ENCODE data around the gene PRDM13. TPM values are rescaled to one million over a fixed set of nuclear protein-coding genes. Genes with fewer than 3 reads are reported as not detected.
"Not testable (repeated sequence)": the region's sequence is repeated elsewhere in the genome, so short reads cannot be mapped to it uniquely, and the experiment has no call there.

PRDM13 gene
- total and polyA plus RNA-seq, 3 experiments from 2014 or later: 0.07 to 0.14 TPM; not detected in 1

DNA sequence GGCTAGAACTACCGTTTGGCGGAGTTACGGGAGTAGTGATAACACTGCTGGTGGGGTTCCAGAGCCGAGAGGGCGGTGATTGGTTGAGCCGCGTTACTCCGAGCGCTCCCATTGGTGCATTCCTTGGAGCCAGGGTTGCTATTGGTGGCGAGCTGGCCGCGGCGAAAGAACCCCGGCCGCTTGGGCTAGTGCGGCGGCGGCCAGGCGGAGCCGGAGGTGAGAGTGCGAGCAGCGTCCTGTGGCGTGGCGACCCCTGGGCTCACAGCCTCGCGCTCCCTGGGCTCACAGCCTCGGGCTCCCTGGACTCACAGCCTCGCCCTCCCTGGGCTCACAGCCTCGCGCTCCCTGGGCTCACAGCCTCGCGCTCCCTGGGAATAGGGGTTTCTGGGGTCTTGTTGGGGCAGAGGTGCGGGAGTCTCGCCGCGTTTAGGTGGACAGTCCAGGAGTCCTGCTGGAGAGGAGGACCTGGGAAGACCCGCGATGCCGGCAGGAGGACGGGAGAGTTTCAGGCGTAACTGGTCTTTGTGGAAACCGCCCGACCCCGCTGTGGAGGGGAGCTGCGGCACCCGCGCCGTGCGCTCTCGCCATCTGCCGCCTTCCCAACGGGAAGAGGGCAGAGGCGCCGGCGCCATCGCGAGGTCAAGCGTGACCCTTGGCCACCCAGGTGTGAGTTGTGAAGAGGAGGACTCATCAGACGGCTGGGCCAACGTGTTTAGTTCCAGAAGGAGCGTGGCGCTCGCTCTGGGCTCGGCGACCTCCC, 12.2 kb downstream of the PRDM13 start:
- CTCF ChIA-PET: no interaction called here
- no peaks in the 10 kb centered on the region for H3K9me3 ChIP-seq (ENCODE audit: low read length)
- Mint-ChIP-seq H3K27ac (no peak overlapping the region), H3K4me3 (no peak overlapping the region), H3K4me1 (peaks cover 6 to 11% (median 11%) of the 10 kb centered on the region in 3 donors), H3K9me3 (peaks cover 0 to 9% (median 3%) of the 10 kb centered on the region in 5 donors), H3K36me3 (no peaks in the 10 kb centered on the region), H3K27me3 (peaks cover 82 to 89% of the 10 kb centered on the region in 2 donors)
- H3K4me1 ChIP-seq (ENCODE audit: insufficient read depth, low read length): peaks cover 12% of the 10 kb centered on the region
- H3K27ac ChIP-seq (ENCODE audit: low read depth, low read length): no peak overlapping the region
- H3K4me3 ChIP-seq (ENCODE audit: low read length): no peak overlapping the region
- no peak for DNase-seq
- peaks cover 76% of the 10 kb centered on the region for H3K27me3 ChIP-seq (ENCODE audit: insufficient read depth, low read length, poor library complexity, severe bottlenecking)
- POLR2A ChIA-PET: no interaction called here
- no peaks in the 10 kb centered on the region for H3K36me3 ChIP-seq (ENCODE audit: insufficient read depth, low read length)

DNA sequence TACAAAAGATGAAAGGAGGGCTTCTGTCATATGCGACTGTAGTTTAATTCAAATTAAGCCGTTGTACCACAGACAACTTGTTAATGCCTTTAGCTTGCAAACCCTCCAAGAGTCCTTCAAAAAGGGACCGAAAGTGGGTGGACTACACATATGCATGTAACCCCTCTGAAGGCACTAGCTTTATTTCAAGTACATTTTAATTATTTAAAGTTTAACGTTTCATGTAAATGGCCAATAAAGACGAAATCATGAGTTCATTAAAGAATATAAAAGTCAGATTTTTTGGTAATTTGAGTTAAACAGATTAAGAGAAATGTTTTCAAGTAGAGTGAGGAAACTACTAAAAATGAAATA, 12.8 kb downstream of the PRDM13 start:
- CTCF ChIA-PET: no interaction called here
- Mint-ChIP-seq H3K27ac (no peak overlapping the region), H3K36me3 (no peaks in the 10 kb centered on the region), H3K4me1 (peaks cover 6 to 10% (median 8%) of the 10 kb centered on the region in 3 donors), H3K27me3 (peaks cover 84 to 92% of the 10 kb centered on the region in 2 donors), H3K9me3 (peaks cover 0 to 9% (median 3%) of the 10 kb centered on the region in 5 donors), H3K4me3 (no peak overlapping the region)
- peaks cover 76% of the 10 kb centered on the region for H3K27me3 ChIP-seq (ENCODE audit: insufficient read depth, low read length, poor library complexity, severe bottlenecking)
- POLR2A ChIA-PET: no interaction called here
- DNase-seq: no peak
- peaks cover 7% of the 10 kb centered on the region for H3K4me1 ChIP-seq (ENCODE audit: insufficient read depth, low read length)
- no peaks in the 10 kb centered on the region for H3K36me3 ChIP-seq (ENCODE audit: insufficient read depth, low read length)
- no peaks in the 10 kb centered on the region for H3K9me3 ChIP-seq (ENCODE audit: low read length)
- no peak overlapping the region for H3K4me3 ChIP-seq (ENCODE audit: low read length)
- no peak overlapping the region for H3K27ac ChIP-seq (ENCODE audit: low read depth, low read length)

DNA sequence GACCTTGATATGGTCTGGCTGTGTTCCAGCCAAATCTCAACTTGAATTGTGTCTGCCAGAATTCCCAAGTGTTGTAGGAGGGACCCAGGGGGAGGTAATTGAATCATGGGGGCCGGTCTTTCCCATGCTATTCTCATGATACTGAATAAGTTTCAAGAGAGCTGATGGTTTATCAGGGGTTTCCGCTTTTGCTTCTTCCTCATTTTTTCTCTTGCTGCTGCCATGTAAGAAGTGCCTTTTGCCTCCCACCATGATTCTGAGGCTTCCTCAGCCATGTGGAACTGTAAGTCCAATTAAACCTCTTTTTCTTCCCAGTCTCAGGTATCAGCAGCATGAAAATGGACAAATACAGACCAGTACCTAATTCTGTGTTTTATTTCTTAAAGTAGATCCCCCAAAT, 15.4 kb downstream of the PRDM13 start:
- H3K9me3 ChIP-seq (ENCODE audit: low read length); H3K4me1 ChIP-seq (ENCODE audit: insufficient read depth, low read length); H3K4me3 ChIP-seq (ENCODE audit: low read length); H3K27ac Mint-ChIP-seq; H3K36me3 ChIP-seq (ENCODE audit: insufficient read depth, low read length); DNase-seq; H3K4me1 Mint-ChIP-seq; H3K27ac ChIP-seq (ENCODE audit: low read depth, low read length); H3K36me3 Mint-ChIP-seq; POLR2A ChIA-PET; CTCF ChIA-PET; H3K4me3 Mint-ChIP-seq: not testable (repeated sequence)
- H3K27me3 ChIP-seq (ENCODE audit: insufficient read depth, low read length, poor library complexity, severe bottlenecking): peaks cover 58% of the 10 kb centered on the region
- H3K27me3 Mint-ChIP-seq: peaks cover 59 to 82% of the 10 kb centered on the region in 2 donors
- H3K9me3 Mint-ChIP-seq: peaks cover 0 to 13% (median 2%) of the 10 kb centered on the region in 5 donors

DNA sequence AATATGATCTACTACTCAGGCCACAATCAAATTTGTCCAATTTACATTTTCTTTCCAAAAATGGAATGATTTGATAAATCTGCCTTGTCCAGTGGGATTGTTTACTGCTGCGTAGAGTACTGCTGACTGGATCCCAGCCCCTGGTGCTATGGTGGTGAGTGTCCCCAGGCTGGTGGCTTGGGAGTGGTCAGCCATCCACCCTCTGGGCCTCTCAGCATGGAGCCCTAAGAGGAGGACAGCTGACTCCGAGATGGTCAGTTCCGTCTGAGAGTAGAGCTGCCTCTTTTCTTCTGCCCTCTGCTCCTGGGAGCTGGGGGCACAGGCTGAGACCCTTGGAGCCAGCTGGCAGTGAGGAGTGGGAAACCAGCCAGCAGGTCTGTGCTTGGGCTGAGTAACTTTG, 22.7 kb downstream of the PRDM13 start:
- no peak for DNase-seq
- no peaks in the 10 kb centered on the region for H3K36me3 ChIP-seq (ENCODE audit: insufficient read depth, low read length)
- no peaks in the 10 kb centered on the region for H3K4me1 Mint-ChIP-seq
- H3K27me3 Mint-ChIP-seq: peaks cover 12 to 56% of the 10 kb centered on the region in 2 donors
- H3K27me3 ChIP-seq (ENCODE audit: insufficient read depth, low read length, poor library complexity, severe bottlenecking): peaks cover 9% of the 10 kb centered on the region
- no peak overlapping the region for H3K4me3 Mint-ChIP-seq
- no peak overlapping the region for H3K27ac Mint-ChIP-seq
- peaks cover 0 to 4% (median 0%) of the 10 kb centered on the region in 3 donors for H3K36me3 Mint-ChIP-seq
- POLR2A ChIA-PET: no interaction called here
- no peaks in the 10 kb centered on the region for H3K4me1 ChIP-seq (ENCODE audit: insufficient read depth, low read length)
- no peak overlapping the region for H3K27ac ChIP-seq (ENCODE audit: low read depth, low read length)
- CTCF ChIA-PET: no interaction called here
- H3K4me3 ChIP-seq (ENCODE audit: low read length): no peak overlapping the region
- H3K9me3 Mint-ChIP-seq: peaks cover 0 to 9% (median 0%) of the 10 kb centered on the region in 5 donors
- no peaks in the 10 kb centered on the region for H3K9me3 ChIP-seq (ENCODE audit: low read length)

DNA sequence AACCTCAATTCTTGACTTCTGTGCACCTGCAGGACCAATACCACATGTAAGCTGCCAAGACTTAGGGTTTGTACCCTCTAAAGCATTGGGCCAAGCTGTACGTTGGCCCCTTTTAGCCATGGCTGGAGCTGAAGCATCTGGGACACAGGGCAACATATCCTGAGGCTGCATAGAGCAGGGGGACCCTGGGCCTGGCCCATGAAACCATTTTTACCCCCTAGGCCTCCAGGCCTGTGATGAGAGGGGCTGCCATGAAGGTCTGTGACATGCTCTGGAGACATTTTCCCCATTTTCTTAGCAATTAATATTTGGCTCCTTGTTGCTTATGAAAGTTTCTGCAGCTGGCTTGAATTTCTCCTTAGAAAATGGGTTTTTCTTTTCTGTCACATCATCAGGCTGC, 31.0 kb downstream of the PRDM13 start:
- Histone ChIP-seq H3K36me3 (ENCODE audit: insufficient read depth, low read length) (no peaks in the 10 kb centered on the region), H3K4me1 (ENCODE audit: insufficient read depth, low read length) (no peaks in the 10 kb centered on the region), H3K27me3 (ENCODE audit: insufficient read depth, low read length, poor library complexity, severe bottlenecking) (peaks cover 10% of the 10 kb centered on the region), H3K9me3 (ENCODE audit: low read length) (no peaks in the 10 kb centered on the region), H3K4me3 (ENCODE audit: low read length) (no peak overlapping the region), H3K27ac (ENCODE audit: low read depth, low read length) (no peak overlapping the region)
- POLR2A ChIA-PET: no interaction called here
- Mint-ChIP-seq H3K9me3 (peaks cover 8 to 27% (median 19%) of the 10 kb centered on the region in 5 donors), H3K4me3 (no peak overlapping the region), H3K36me3 (peaks cover 0 to 20% (median 3%) of the 10 kb centered on the region in 3 donors), H3K27me3 (peaks cover 10 to 30% of the 10 kb centered on the region in 2 donors), H3K4me1 (no peaks in the 10 kb centered on the region), H3K27ac (peak overlapping the region in 1 of 8 donors; percentile 24)
- no peak for DNase-seq
- CTCF ChIA-PET: no interaction called here

DNA sequence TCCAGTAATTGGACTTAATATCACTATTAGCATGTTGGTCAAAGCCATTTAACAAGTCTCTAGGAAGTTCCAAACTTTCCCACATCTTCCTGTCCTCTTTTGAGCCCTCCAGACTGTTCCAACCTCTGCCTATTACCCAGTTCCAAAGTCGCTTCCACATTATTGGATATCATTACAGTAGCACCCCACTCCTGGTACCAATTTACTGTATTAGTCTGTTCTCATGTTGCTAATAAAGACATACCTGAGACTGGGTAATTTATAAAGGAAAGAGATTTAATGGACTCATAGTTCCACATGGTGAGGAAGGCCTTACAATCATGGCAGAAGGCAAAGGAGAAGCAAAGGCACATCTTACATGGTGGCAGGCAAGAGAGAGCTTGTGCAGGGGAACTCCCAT, 31.7 kb downstream of the PRDM13 start:
- H3K27ac ChIP-seq (ENCODE audit: low read depth, low read length); H3K4me3 ChIP-seq (ENCODE audit: low read length); H3K4me1 Mint-ChIP-seq; H3K9me3 ChIP-seq (ENCODE audit: low read length); H3K36me3 ChIP-seq (ENCODE audit: insufficient read depth, low read length); CTCF ChIA-PET; DNase-seq; H3K4me3 Mint-ChIP-seq; POLR2A ChIA-PET; H3K4me1 ChIP-seq (ENCODE audit: insufficient read depth, low read length); H3K27ac Mint-ChIP-seq: not testable (repeated sequence)
- Mint-ChIP-seq H3K36me3 (peaks cover 0 to 20% (median 3%) of the 10 kb centered on the region in 3 donors), H3K27me3 (peaks cover 9 to 25% of the 10 kb centered on the region in 2 donors), H3K9me3 (peaks cover 8 to 27% (median 19%) of the 10 kb centered on the region in 5 donors)
- H3K27me3 ChIP-seq (ENCODE audit: insufficient read depth, low read length, poor library complexity, severe bottlenecking): peaks cover 10% of the 10 kb centered on the region

DNA sequence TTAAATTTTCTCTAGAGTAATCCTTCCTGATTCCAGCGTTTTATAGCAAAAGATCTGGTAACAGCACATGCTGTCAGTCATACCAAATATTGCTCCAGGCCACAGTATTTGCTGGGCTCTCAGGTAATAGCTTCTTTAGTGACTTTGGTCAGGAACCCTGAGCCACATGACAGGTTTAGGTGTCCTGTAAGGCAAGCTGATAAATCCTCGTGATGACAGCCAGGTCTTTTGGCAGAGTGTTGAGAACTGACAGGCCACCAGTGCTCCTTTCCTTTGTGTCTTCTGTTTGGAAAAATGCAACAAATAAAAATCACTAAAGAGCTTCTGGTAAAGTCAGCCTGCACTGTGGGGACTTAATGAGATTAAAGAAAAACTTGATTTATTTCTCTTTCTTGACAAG, 34.6 kb downstream of the PRDM13 start:
- Histone ChIP-seq H3K9me3 (ENCODE audit: low read length) (no peaks in the 10 kb centered on the region), H3K36me3 (ENCODE audit: insufficient read depth, low read length) (no peaks in the 10 kb centered on the region), H3K4me3 (ENCODE audit: low read length) (no peak overlapping the region), H3K27ac (ENCODE audit: low read depth, low read length) (no peak overlapping the region), H3K4me1 (ENCODE audit: insufficient read depth, low read length) (no peaks in the 10 kb centered on the region), H3K27me3 (ENCODE audit: insufficient read depth, low read length, poor library complexity, severe bottlenecking) (no peaks in the 10 kb centered on the region)
- H3K4me1 Mint-ChIP-seq: no peaks in the 10 kb centered on the region
- POLR2A ChIA-PET: no interaction called here
- H3K36me3 Mint-ChIP-seq: peaks cover 0 to 18% (median 3%) of the 10 kb centered on the region in 3 donors
- H3K27ac Mint-ChIP-seq: no peak overlapping the region
- H3K27me3 Mint-ChIP-seq: peaks cover 9 to 46% of the 10 kb centered on the region in 2 donors
- peaks cover 8 to 25% (median 19%) of the 10 kb centered on the region in 5 donors for H3K9me3 Mint-ChIP-seq
- CTCF ChIA-PET: no interaction called here
- no peak overlapping the region for H3K4me3 Mint-ChIP-seq
- no peak for DNase-seq

DNA sequence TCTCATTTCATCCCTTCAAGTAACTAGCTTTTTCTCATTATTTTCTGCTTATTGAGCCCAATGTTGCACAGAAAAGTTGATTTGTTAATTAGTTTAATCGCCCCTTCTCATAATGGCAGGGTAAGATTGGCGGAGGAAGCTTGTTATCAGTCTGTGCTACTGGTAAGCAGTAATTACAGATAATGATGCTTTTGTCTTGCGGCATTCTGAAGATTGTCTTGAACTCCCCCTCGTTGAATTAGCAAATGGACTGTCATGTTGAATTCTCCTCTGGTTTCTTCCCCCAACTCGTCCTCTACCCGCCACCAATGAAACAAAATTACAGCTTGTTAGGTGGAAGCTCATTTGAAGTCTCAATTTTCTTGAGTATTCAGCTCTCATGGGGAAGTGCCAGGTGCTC, 39.4 kb downstream of the PRDM13 start:
- H3K4me3 Mint-ChIP-seq: no peak overlapping the region
- peaks cover 0 to 3% (median 0%) of the 10 kb centered on the region in 5 donors for H3K9me3 Mint-ChIP-seq
- Histone ChIP-seq H3K27ac (ENCODE audit: low read depth, low read length) (no peak overlapping the region), H3K36me3 (ENCODE audit: insufficient read depth, low read length) (no peaks in the 10 kb centered on the region), H3K4me3 (ENCODE audit: low read length) (no peak overlapping the region), H3K9me3 (ENCODE audit: low read length) (no peaks in the 10 kb centered on the region), H3K4me1 (ENCODE audit: insufficient read depth, low read length) (no peaks in the 10 kb centered on the region), H3K27me3 (ENCODE audit: insufficient read depth, low read length, poor library complexity, severe bottlenecking) (no peaks in the 10 kb centered on the region)
- no peak for DNase-seq
- no peak overlapping the region for H3K27ac Mint-ChIP-seq
- H3K36me3 Mint-ChIP-seq: no peaks in the 10 kb centered on the region
- no peaks in the 10 kb centered on the region for H3K4me1 Mint-ChIP-seq
- POLR2A ChIA-PET: no interaction called here
- CTCF ChIA-PET: no interaction called here
- peaks cover 10 to 56% of the 10 kb centered on the region in 2 donors for H3K27me3 Mint-ChIP-seq

All from CD8-positive, alpha-beta memory T cell (primary cell).